ENCODE data around the gene UQCC2. TPM values are rescaled to one million over a fixed set of nuclear protein-coding genes. Genes with fewer than 3 reads are reported as not detected.

Gene UQCC2
- total RNA-seq, 1 donor from 2014 or later = 98.8 TPM

GRCh38 chr6:33668328-33668727, 43.2 kb downstream of the UQCC2 start:
- no peaks in the 10 kb centered on the region for H3K9me3 Mint-ChIP-seq

GRCh38 chr6:33667776-33668175, 43.7 kb downstream of the UQCC2 start:
- H3K27ac Mint-ChIP-seq = no peak overlapping the region
- no peaks in the 10 kb centered on the region for H3K9me3 Mint-ChIP-seq
- H3K4me1 Mint-ChIP-seq (ENCODE audit: unreplicated experiment) = no peaks in the 10 kb centered on the region
- TF ChIP-seq CTCF (conservative IDR thresholded peaks at IDR 0.05) = no peak
- peaks cover 5% of the 10 kb centered on the region for H3K36me3 Mint-ChIP-seq
- H3K4me3 Mint-ChIP-seq = no peak overlapping the region
- H3K27me3 Mint-ChIP-seq = no peaks in the 10 kb centered on the region
- no peak for DNase-seq (ENCODE audit: extremely low spot score, unreplicated experiment)

More at GRCh38 chr6:33668328-33668727, 43.2 kb downstream of the UQCC2 start:
- H3K4me1 Mint-ChIP-seq (ENCODE audit: unreplicated experiment) = peaks cover under 1% of the 10 kb centered on the region
- no peak for DNase-seq (ENCODE audit: extremely low spot score, unreplicated experiment)
- H3K4me3 Mint-ChIP-seq = no peak overlapping the region
- peaks cover 5% of the 10 kb centered on the region for H3K36me3 Mint-ChIP-seq
- H3K27ac Mint-ChIP-seq = peak overlapping the region; percentile 89
- TF ChIP-seq CTCF (conservative IDR thresholded peaks at IDR 0.05) = no peak
- H3K27me3 Mint-ChIP-seq = no peaks in the 10 kb centered on the region

GRCh38 chr6:33667072-33667471, 44.4 kb downstream of the UQCC2 start:
- Mint-ChIP-seq H3K27me3 (no peaks in the 10 kb centered on the region), H3K4me3 (no peak overlapping the region), H3K27ac (no peak overlapping the region), H3K36me3 (peaks cover 5% of the 10 kb centered on the region), H3K4me1 (ENCODE audit: unreplicated experiment) (no peaks in the 10 kb centered on the region), H3K9me3 (no peaks in the 10 kb centered on the region)
- no peak for DNase-seq (ENCODE audit: extremely low spot score, unreplicated experiment)
- no peak for TF ChIP-seq CTCF (conservative IDR thresholded peaks at IDR 0.05)

GRCh38 chr6:33665957-33666356, 45.5 kb downstream of the UQCC2 start:
- Mint-ChIP-seq H3K4me1 (ENCODE audit: unreplicated experiment) (no peaks in the 10 kb centered on the region), H3K4me3 (no peak overlapping the region), H3K9me3 (no peaks in the 10 kb centered on the region), H3K27ac (no peak overlapping the region), H3K27me3 (no peaks in the 10 kb centered on the region), H3K36me3 (peaks cover 5% of the 10 kb centered on the region)
- DNase-seq (ENCODE audit: extremely low spot score, unreplicated experiment) = no peak
- no peak for TF ChIP-seq CTCF (conservative IDR thresholded peaks at IDR 0.05)

- DNase-seq (ENCODE audit: extremely low spot score, unreplicated experiment) = no peak
- no peak overlapping the region for H3K27ac Mint-ChIP-seq
- no peaks in the 10 kb centered on the region for H3K4me1 Mint-ChIP-seq (ENCODE audit: unreplicated experiment)
- no peaks in the 10 kb centered on the region for H3K27me3 Mint-ChIP-seq
- no peak for TF ChIP-seq CTCF (conservative IDR thresholded peaks at IDR 0.05)
- H3K36me3 Mint-ChIP-seq = peaks cover 5% of the 10 kb centered on the region
- no peak overlapping the region for H3K4me3 Mint-ChIP-seq
- no peaks in the 10 kb centered on the region for H3K9me3 Mint-ChIP-seq
Measured at GRCh38 chr6:33664506-33665057, 46.9 kb downstream of the UQCC2 start.
